ENCODE measurements around the gene NAV2. TPM values are rescaled to one million over a fixed set of nuclear protein-coding genes. Genes with fewer than 3 reads are reported as not detected.
A peak's percentile ranks its signal among the peaks of the same experiment; 100 is the strongest.

The NAV2 gene
- total and polyA plus RNA-seq, 2 donors (not counting 1 experiment from before 2014, with no cell fraction given), result 8.1 to 14.0 TPM

DNA sequence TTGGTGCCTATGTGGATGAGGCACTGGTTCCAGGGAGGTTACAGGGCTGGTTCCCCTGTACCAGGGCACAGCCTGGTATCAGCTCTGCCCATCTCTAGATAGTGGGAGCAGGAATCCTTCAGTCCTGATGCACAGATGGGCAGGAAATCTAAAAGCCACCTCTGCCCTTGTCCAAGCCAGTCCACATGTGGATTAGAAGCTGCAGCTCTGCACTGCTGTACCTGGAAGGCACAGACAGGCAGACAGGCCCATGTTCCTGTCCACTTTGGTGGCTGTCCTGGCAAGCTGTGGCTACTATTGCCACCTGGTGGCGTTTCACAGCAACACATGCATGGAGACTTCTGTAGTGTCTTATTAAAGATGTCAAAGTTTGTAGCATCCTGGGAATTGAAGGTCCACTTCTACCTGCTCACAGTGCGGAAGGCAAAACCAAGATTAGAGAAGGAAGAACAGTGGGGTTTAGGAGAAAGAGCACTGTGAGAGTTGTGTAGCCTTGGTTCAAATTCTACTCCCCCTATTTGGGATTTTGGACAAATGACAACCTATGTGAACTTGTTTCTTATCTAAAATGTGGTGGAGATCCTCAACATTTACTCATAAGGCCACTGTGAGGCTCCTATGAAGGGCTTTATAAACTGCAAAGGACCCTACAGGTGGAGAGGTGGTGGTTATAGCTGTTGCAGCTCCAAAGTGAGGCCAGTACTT lies 30.1 kb downstream of the NAV2 start:
- Histone ChIP-seq H3K27me3 (ENCODE audit: control insufficient read depth, insufficient read depth, low read length) (no peaks in the 10 kb centered on the region), H3K27ac (ENCODE audit: insufficient read depth, low read length) (no peak overlapping the region), H3K4me2 (ENCODE audit: extremely low read depth, insufficient read depth, low read length) (no peak overlapping the region), H3K9ac (ENCODE audit: insufficient read depth, low read length) (no peak overlapping the region), H3K9me3 (ENCODE audit: control insufficient read depth, insufficient read depth, low read depth, low read length) (no peaks in the 10 kb centered on the region), H3K4me3 (replicated peaks in 1 of 4; ENCODE audit: control extremely low read depth in 1 of 4, insufficient read depth in 1 of 4, low read depth in 3 of 4, low read length in 4 of 4) (no peak overlapping the region), H4K20me1 (ENCODE audit: control insufficient read depth, extremely low read depth, insufficient read depth, low read length) (peaks cover 3% of the 10 kb centered on the region), H2AFZ (ENCODE audit: low read length) (no peak overlapping the region), H3K79me2 (ENCODE audit: control insufficient read depth, insufficient read depth, low read length) (peaks cover 77% of the 10 kb centered on the region), H3K36me3 (ENCODE audit: control insufficient read depth, insufficient read depth, low read length) (peaks cover 5% of the 10 kb centered on the region), H3K4me1 (ENCODE audit: control insufficient read depth, extremely low read depth, insufficient read depth, low read length) (no peaks in the 10 kb centered on the region)
- TF ChIP-seq CTCF (conservative IDR thresholded peaks at IDR 0.05 in 1 of 2, IDR thresholded peaks at IDR 0.05 in 1 of 2; ENCODE audit: low read depth in 1 of 2, low read length in 2 of 2), result peak; percentile 70 to 86
- TF ChIP-seq EZH2 (IDR thresholded peaks at IDR 0.05; ENCODE audit: low read length, missing control alignments), result no peak
- DNase-seq (ENCODE audit: low read depth in 2 of 2), result peak; percentile 54 to 78

GRCh38 chr11:19743622-19744021 lies 31.0 kb downstream of the NAV2 start:
- H3K4me3 ChIP-seq (replicated peaks in 1 of 4; ENCODE audit: control extremely low read depth in 1 of 4, insufficient read depth in 1 of 4, low read depth in 3 of 4, low read length in 4 of 4), result no peak overlapping the region
- H3K9ac ChIP-seq (ENCODE audit: insufficient read depth, low read length), result no peak overlapping the region
- no peaks in the 10 kb centered on the region for H3K27me3 ChIP-seq (ENCODE audit: control insufficient read depth, insufficient read depth, low read length)
- peaks cover 3% of the 10 kb centered on the region for H4K20me1 ChIP-seq (ENCODE audit: control insufficient read depth, extremely low read depth, insufficient read depth, low read length)
- H3K9me3 ChIP-seq (ENCODE audit: control insufficient read depth, insufficient read depth, low read depth, low read length), result no peaks in the 10 kb centered on the region
- no peak overlapping the region for H3K27ac ChIP-seq (ENCODE audit: insufficient read depth, low read length)
- TF ChIP-seq EZH2 (IDR thresholded peaks at IDR 0.05; ENCODE audit: low read length, missing control alignments) (no peak), CTCF (conservative IDR thresholded peaks at IDR 0.05 in 1 of 2, IDR thresholded peaks at IDR 0.05 in 1 of 2; ENCODE audit: low read depth in 1 of 2, low read length in 2 of 2) (no peak)
- peaks cover 5% of the 10 kb centered on the region for H3K36me3 ChIP-seq (ENCODE audit: control insufficient read depth, insufficient read depth, low read length)
- DNase-seq (ENCODE audit: low read depth in 2 of 2), result no peak
- H3K4me2 ChIP-seq (ENCODE audit: extremely low read depth, insufficient read depth, low read length), result no peak overlapping the region
- no peak overlapping the region for H2AFZ ChIP-seq (ENCODE audit: low read length)
- H3K79me2 ChIP-seq (ENCODE audit: control insufficient read depth, insufficient read depth, low read length), result peaks cover 74% of the 10 kb centered on the region
- H3K4me1 ChIP-seq (ENCODE audit: control insufficient read depth, extremely low read depth, insufficient read depth, low read length), result no peaks in the 10 kb centered on the region

- Histone ChIP-seq H3K4me1 (ENCODE audit: control insufficient read depth, extremely low read depth, insufficient read depth, low read length) (no peaks in the 10 kb centered on the region), H3K27me3 (ENCODE audit: control insufficient read depth, insufficient read depth, low read length) (no peaks in the 10 kb centered on the region), H3K36me3 (ENCODE audit: control insufficient read depth, insufficient read depth, low read length) (peaks cover 5% of the 10 kb centered on the region), H3K4me3 (replicated peaks in 1 of 4; ENCODE audit: control extremely low read depth in 1 of 4, insufficient read depth in 1 of 4, low read depth in 3 of 4, low read length in 4 of 4) (no peak overlapping the region), H3K9ac (ENCODE audit: insufficient read depth, low read length) (no peak overlapping the region), H3K27ac (ENCODE audit: insufficient read depth, low read length) (no peak overlapping the region), H3K9me3 (ENCODE audit: control insufficient read depth, insufficient read depth, low read depth, low read length) (no peaks in the 10 kb centered on the region), H3K4me2 (ENCODE audit: extremely low read depth, insufficient read depth, low read length) (no peak overlapping the region), H2AFZ (ENCODE audit: low read length) (no peak overlapping the region), H3K79me2 (ENCODE audit: control insufficient read depth, insufficient read depth, low read length) (peaks cover 74% of the 10 kb centered on the region), H4K20me1 (ENCODE audit: control insufficient read depth, extremely low read depth, insufficient read depth, low read length) (peaks cover 3% of the 10 kb centered on the region)
- no peak for DNase-seq (ENCODE audit: low read depth in 2 of 2)
- no peak for TF ChIP-seq CTCF (conservative IDR thresholded peaks at IDR 0.05 in 1 of 2, IDR thresholded peaks at IDR 0.05 in 1 of 2; ENCODE audit: low read depth in 1 of 2, low read length in 2 of 2)
- TF ChIP-seq EZH2 (IDR thresholded peaks at IDR 0.05; ENCODE audit: low read length, missing control alignments), result no peak
Measured at GRCh38 chr11:19744130-19744529, 31.5 kb downstream of the NAV2 start.
